HCT116 (cell line): ENCODE measurements around the gene EP300. TPM values are rescaled to one million over a fixed set of nuclear protein-coding genes. Genes with fewer than 3 reads are reported as not detected.

Source experiments
- ATAC-seq: fragments of 200-7000 bp; cut with Tn5 transposase; 2 replicates; pipeline ENCODE4 v1.9.1; 2020; ENCODE audit warnings: mild to moderate bottlenecking, moderate library complexity
- BruUV-seq: library from RNA; stranded (reverse); fragments of 400-500 nt; replicated peaks from 2 replicates; lab custom pipeline; 2021; lab: Mats Ljungman, UMichigan
- CTCF ChIA-PET: fragments of 300-600 bp; sonication (Branson Sonifier 250); formaldehyde crosslinking; loops from one replicate; lab custom pipeline; 2021; ENCODE audit warnings: antibody characterized with exemption; lab: Charles Lee
- POLR2A ChIA-PET: fragments of 300-600, 350-600 bp; sonication (Branson Sonifier 250); formaldehyde crosslinking; loops from one replicate; lab custom pipeline; 2021; ENCODE audit warnings: antibody characterized with exemption; lab: Charles Lee
- RAD21 ChIA-PET, 2 experiments: fragments of 300-600 bp; sonication (Branson Sonifier 250); formaldehyde crosslinking; loops; one replicate each; lab custom pipeline; 2023; ENCODE audit warnings: low total read pairs in 2 of 2; ENCODE audit not compliant: uncharacterized antibody in 2 of 2, unreplicated experiment in 2 of 2, low non-redundant PET in 1 of 2; lab: Charles Lee
- DNase-seq: peaks from one replicate; pipeline ENCODE4 v3.0.0-alpha.2; 2010; ENCODE audit warnings: low read depth, low spot score
- H2AFZ ChIP-seq: fragments of 200-600 bp; shearing (Covaris generic), sonication (generic); 2 replicates; pipeline ENCODE4 v1.6.1; 2017; ENCODE audit warnings: low read depth, mixed run types, mixed read lengths, antibody characterized with exemption, low read length; ENCODE audit not compliant: poor library complexity, severe bottlenecking
- H3K27ac ChIP-seq: 2 replicates; pipeline ENCODE4 v1.5.1; 2012; ENCODE audit warnings: low read depth, low read length
- H3K27me3 ChIP-seq: fragments of 200-600 bp; sonication (generic); 2 replicates; pipeline ENCODE4 v1.6.1; 2016; ENCODE audit warnings: mixed run types, low read length, mixed read lengths; ENCODE audit not compliant: insufficient read depth
- H3K36me3 ChIP-seq, 2 experiments: fragments of 200-500 bp in 1 of 2; fragments of 200-600 bp in 1 of 2; sonication (Bioruptor generic) in 1 of 2; sonication (generic) in 1 of 2; 2 replicates each; pipeline versions ENCODE4 v1.5.1 to v1.6.1; 2014 to 2016; ENCODE audit warnings: low read length in 2 of 2, inconsistent platforms in 1 of 2, mixed read lengths in 1 of 2, mixed run types in 1 of 2; ENCODE audit not compliant: insufficient read depth in 2 of 2, control insufficient read depth in 1 of 2
- H3K4me1 ChIP-seq, 2 experiments: fragments of 200-600 bp in 1 of 2; sonication (generic) in 1 of 2; 2 replicates each; pipeline versions ENCODE4 v1.5.1 to v1.6.1; 2012 to 2017; ENCODE audit warnings: low read length in 2 of 2, inconsistent platforms in 1 of 2, mild to moderate bottlenecking in 1 of 2, mixed read lengths in 1 of 2, mixed run types in 1 of 2, moderate library complexity in 1 of 2; ENCODE audit not compliant: insufficient read depth in 2 of 2, control insufficient read depth in 1 of 2
- H3K4me2 ChIP-seq: fragments of 200-600 bp; sonication (generic); 2 replicates; pipeline ENCODE4 v1.6.1; 2017; ENCODE audit warnings: mixed run types, low read length, mixed read lengths
- H3K4me3 ChIP-seq, 2 experiments: fragments of 200-600 bp in 1 of 2; sonication (generic) in 1 of 2; replicated peaks in 1 of 2; 2 replicates each; pipeline ENCODE4 v1.5.1; 2011 to 2016; ENCODE audit warnings: low read length in 2 of 2, control low read depth in 1 of 2, low read depth in 1 of 2, mild to moderate bottlenecking in 1 of 2, mixed read lengths in 1 of 2, mixed run types in 1 of 2
- H3K79me2 ChIP-seq: fragments of 200-600 bp; sonication (generic); 2 replicates; pipeline ENCODE4 v1.6.1; 2017; ENCODE audit warnings: mild to moderate bottlenecking, mixed run types, low read length, moderate library complexity, mixed read lengths; ENCODE audit not compliant: insufficient read depth
- H3K9ac ChIP-seq: fragments of 200-600 bp; sonication (generic); 2 replicates; pipeline ENCODE4 v1.6.1; 2016; ENCODE audit warnings: low read length, mixed read lengths
- H3K9me2 ChIP-seq: fragments of 200-600 bp; sonication (generic), shearing (Covaris generic); 2 replicates; pipeline ENCODE4 v1.6.1; 2017; ENCODE audit warnings: mixed run types, mild to moderate bottlenecking, moderate library complexity; ENCODE audit not compliant: insufficient read depth
- H3K9me3 ChIP-seq, 2 experiments: fragments of 200-500 bp in 1 of 2; fragments of 200-600 bp in 1 of 2; sonication (Bioruptor generic) in 1 of 2; sonication (generic) in 1 of 2; 2 replicates each; pipeline ENCODE4 v1.6.1; 2014 to 2017; ENCODE audit warnings: low read length in 2 of 2, mixed read lengths in 2 of 2, inconsistent platforms in 1 of 2, low read depth in 1 of 2, mild to moderate bottlenecking in 1 of 2, mixed run types in 1 of 2, moderate library complexity in 1 of 2; ENCODE audit not compliant: control insufficient read depth in 1 of 2, insufficient read depth in 1 of 2
- H4K20me1 ChIP-seq: fragments of 200-600 bp; sonication (generic), shearing (Covaris generic); 2 replicates; pipeline ENCODE4 v1.6.1; 2017; ENCODE audit warnings: mixed run types, mild to moderate bottlenecking, moderate library complexity; ENCODE audit not compliant: insufficient read depth
- CBX3 ChIP-seq: IDR thresholded peaks from 2 replicates; pipeline ENCODE4 v1.6.1; 2012; ENCODE audit warnings: low read depth
- CEBPB ChIP-seq: IDR thresholded peaks from 2 replicates; pipeline ENCODE4 v1.6.1; 2012; ENCODE audit warnings: low read depth
- ELF1 ChIP-seq: IDR thresholded peaks from 2 replicates; pipeline ENCODE4 v1.6.1; 2012; ENCODE audit warnings: low read depth, borderline replicate concordance
- FOSL1 ChIP-seq: IDR thresholded peaks from 2 replicates; pipeline ENCODE4 v1.6.1; 2012; ENCODE audit warnings: low read depth
- POLR2AphosphoS5 ChIP-seq: IDR thresholded peaks from 2 replicates; pipeline ENCODE4 v1.6.1; 2011; ENCODE audit warnings: mild to moderate bottlenecking, low read depth, low read length, moderate library complexity
- RAD21 ChIP-seq: IDR thresholded peaks from 2 replicates; pipeline ENCODE4 v1.6.1; 2012; ENCODE audit warnings: low read depth, mild to moderate bottlenecking
- SRF ChIP-seq: IDR thresholded peaks from 2 replicates; pipeline ENCODE4 v1.6.1; 2012; ENCODE audit warnings: low read depth
- YY1 ChIP-seq: IDR thresholded peaks from 2 replicates; pipeline ENCODE4 v1.6.1; 2011; ENCODE audit warnings: low read length, low read depth, moderate library complexity, mild to moderate bottlenecking; ENCODE audit not compliant: insufficient replicate concordance; ENCODE audit errors: extremely low read depth
- ZNF274 ChIP-seq: fragments of 200-500 bp; sonication (Bioruptor generic); IDR thresholded peaks from 2 replicates; pipeline ENCODE4 v1.6.1; 2014; ENCODE audit warnings: mild to moderate bottlenecking, low read depth, low read length, inconsistent platforms
- intact Hi-C: fragments of 100-400 bp; cut with micrococcal nuclease; formaldehyde crosslinking; loops from 2 replicates; pipeline ENCODE4 v1.10.0; 2022
- total RNA-seq: library from RNA; stranded (reverse); gene quantifications from one replicate; pipeline ENCODE4 v1.2.1, GENCODE V29; 2021; ENCODE audit not compliant: unreplicated experiment
- TF ChIP-seq, protein P1 (sequence below), 3 experiments: fragments of 200-600 bp in 1 of 3; sonication (generic) in 1 of 3; IDR thresholded peaks in 2 of 3; conservative IDR thresholded peaks in 1 of 3; 2 replicates each; pipeline ENCODE4 v1.5.1; 2012 to 2017; ENCODE audit warnings: low read depth in 2 of 3, low read length in 2 of 3, antibody characterized with exemption in 1 of 3, borderline replicate concordance in 1 of 3, control low read depth in 1 of 3, mild to moderate bottlenecking in 1 of 3, mixed read lengths in 1 of 3, mixed run types in 1 of 3, moderate library complexity in 1 of 3; ENCODE audit not compliant: insufficient read depth in 1 of 3
- TF ChIP-seq, protein P2 (sequence below): IDR thresholded peaks from 2 replicates; pipeline ENCODE4 v1.6.1; 2012
- TF ChIP-seq, protein P3 (sequence below): IDR thresholded peaks from 2 replicates; pipeline ENCODE4 v1.6.1; 2011; ENCODE audit warnings: mild to moderate bottlenecking, low read length, moderate library complexity; ENCODE audit not compliant: insufficient replicate concordance; ENCODE audit errors: extremely low read depth
- TF ChIP-seq, protein P4 (sequence below): IDR thresholded peaks from 2 replicates; pipeline ENCODE4 v1.6.1; 2012; ENCODE audit warnings: low read depth

Gene EP300
- total RNA-seq, 1 experiment from 2014 or later: 38.8 TPM

DNA sequence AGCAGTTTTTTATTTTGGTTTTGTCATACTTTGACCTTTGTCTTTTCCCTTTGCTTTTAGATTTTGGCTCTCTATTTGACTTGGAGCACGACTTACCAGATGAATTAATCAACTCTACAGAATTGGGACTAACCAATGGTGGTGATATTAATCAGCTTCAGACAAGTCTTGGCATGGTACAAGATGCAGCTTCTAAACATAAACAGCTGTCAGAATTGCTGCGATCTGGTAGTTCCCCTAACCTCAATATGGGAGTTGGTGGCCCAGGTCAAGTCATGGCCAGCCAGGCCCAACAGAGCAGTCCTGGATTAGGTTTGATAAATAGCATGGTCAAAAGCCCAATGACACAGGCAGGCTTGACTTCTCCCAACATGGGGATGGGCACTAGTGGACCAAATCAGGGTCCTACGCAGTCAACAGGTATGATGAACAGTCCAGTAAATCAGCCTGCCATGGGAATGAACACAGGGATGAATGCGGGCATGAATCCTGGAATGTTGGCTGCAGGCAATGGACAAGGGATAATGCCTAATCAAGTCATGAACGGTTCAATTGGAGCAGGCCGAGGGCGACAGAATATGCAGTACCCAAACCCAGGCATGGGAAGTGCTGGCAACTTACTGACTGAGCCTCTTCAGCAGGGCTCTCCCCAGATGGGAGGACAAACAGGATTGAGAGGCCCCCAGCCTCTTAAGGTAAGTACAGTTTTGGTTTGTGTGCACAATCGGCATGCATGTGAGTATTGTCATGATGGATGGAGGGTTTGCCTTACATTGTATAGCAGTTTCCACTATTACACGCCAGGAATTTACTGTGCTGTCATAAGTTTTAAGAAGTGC is 25.0 kb downstream of the EP300 start:
- no peak overlapping the region for H2AFZ ChIP-seq
- H4K20me1 ChIP-seq: peaks cover 7% of the 10 kb centered on the region; the same call in 1 of the 2 replicates
- no peak overlapping the region for H3K9ac ChIP-seq
- BruUV-seq: TSS peak; percentile 16
- peaks cover 98% of the 10 kb centered on the region for H3K79me2 ChIP-seq
- RAD21 ChIA-PET: no interaction called here
- DNase-seq: no peak
- POLR2A ChIA-PET: no interaction called here
- no peaks in the 10 kb centered on the region for H3K4me1 ChIP-seq
- no peak overlapping the region for H3K4me3 ChIP-seq
- no peak for ATAC-seq
- H3K4me2 ChIP-seq: no peak overlapping the region
- peaks cover 15% of the 10 kb centered on the region in 2 experiments; a peak in 3 of 4 replicates for H3K36me3 ChIP-seq
- H3K9me2 ChIP-seq: no peaks in the 10 kb centered on the region
- TF ChIP-seq SRF: no peak
- TF ChIP-seq FOSL1: no peak
- TF ChIP-seq YY1: no peak
- no peak for TF ChIP-seq ZNF274
- no peak for TF ChIP-seq CBX3
- TF ChIP-seq ELF1: no peak
- no peak for TF ChIP-seq CEBPB
- TF ChIP-seq, protein P1, sequence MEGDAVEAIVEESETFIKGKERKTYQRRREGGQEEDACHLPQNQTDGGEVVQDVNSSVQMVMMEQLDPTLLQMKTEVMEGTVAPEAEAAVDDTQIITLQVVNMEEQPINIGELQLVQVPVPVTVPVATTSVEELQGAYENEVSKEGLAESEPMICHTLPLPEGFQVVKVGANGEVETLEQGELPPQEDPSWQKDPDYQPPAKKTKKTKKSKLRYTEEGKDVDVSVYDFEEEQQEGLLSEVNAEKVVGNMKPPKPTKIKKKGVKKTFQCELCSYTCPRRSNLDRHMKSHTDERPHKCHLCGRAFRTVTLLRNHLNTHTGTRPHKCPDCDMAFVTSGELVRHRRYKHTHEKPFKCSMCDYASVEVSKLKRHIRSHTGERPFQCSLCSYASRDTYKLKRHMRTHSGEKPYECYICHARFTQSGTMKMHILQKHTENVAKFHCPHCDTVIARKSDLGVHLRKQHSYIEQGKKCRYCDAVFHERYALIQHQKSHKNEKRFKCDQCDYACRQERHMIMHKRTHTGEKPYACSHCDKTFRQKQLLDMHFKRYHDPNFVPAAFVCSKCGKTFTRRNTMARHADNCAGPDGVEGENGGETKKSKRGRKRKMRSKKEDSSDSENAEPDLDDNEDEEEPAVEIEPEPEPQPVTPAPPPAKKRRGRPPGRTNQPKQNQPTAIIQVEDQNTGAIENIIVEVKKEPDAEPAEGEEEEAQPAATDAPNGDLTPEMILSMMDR (IDR thresholded peaks at IDR 0.05 in 2 of 3, conservative IDR thresholded peaks at IDR 0.05 in 1 of 3; ENCODE audit: borderline replicate concordance in 1 of 3, insufficient read depth in 1 of 3, low read depth in 2 of 3, low read length in 2 of 3): no peak
- TF ChIP-seq, protein P2, sequence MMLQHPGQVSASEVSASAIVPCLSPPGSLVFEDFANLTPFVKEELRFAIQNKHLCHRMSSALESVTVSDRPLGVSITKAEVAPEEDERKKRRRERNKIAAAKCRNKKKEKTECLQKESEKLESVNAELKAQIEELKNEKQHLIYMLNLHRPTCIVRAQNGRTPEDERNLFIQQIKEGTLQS: no peak
- no peak for TF ChIP-seq POLR2AphosphoS5
- TF ChIP-seq, protein P3, sequence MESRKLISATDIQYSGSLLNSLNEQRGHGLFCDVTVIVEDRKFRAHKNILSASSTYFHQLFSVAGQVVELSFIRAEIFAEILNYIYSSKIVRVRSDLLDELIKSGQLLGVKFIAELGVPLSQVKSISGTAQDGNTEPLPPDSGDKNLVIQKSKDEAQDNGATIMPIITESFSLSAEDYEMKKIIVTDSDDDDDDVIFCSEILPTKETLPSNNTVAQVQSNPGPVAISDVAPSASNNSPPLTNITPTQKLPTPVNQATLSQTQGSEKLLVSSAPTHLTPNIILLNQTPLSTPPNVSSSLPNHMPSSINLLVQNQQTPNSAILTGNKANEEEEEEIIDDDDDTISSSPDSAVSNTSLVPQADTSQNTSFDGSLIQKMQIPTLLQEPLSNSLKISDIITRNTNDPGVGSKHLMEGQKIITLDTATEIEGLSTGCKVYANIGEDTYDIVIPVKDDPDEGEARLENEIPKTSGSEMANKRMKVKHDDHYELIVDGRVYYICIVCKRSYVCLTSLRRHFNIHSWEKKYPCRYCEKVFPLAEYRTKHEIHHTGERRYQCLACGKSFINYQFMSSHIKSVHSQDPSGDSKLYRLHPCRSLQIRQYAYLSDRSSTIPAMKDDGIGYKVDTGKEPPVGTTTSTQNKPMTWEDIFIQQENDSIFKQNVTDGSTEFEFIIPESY: no peak
- TF ChIP-seq, protein P4, sequence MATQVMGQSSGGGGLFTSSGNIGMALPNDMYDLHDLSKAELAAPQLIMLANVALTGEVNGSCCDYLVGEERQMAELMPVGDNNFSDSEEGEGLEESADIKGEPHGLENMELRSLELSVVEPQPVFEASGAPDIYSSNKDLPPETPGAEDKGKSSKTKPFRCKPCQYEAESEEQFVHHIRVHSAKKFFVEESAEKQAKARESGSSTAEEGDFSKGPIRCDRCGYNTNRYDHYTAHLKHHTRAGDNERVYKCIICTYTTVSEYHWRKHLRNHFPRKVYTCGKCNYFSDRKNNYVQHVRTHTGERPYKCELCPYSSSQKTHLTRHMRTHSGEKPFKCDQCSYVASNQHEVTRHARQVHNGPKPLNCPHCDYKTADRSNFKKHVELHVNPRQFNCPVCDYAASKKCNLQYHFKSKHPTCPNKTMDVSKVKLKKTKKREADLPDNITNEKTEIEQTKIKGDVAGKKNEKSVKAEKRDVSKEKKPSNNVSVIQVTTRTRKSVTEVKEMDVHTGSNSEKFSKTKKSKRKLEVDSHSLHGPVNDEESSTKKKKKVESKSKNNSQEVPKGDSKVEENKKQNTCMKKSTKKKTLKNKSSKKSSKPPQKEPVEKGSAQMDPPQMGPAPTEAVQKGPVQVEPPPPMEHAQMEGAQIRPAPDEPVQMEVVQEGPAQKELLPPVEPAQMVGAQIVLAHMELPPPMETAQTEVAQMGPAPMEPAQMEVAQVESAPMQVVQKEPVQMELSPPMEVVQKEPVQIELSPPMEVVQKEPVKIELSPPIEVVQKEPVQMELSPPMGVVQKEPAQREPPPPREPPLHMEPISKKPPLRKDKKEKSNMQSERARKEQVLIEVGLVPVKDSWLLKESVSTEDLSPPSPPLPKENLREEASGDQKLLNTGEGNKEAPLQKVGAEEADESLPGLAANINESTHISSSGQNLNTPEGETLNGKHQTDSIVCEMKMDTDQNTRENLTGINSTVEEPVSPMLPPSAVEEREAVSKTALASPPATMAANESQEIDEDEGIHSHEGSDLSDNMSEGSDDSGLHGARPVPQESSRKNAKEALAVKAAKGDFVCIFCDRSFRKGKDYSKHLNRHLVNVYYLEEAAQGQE: no peak
- no peak for TF ChIP-seq RAD21
- H3K27me3 ChIP-seq: no peaks in the 10 kb centered on the region
- intact Hi-C loops: no loop called here
- CTCF ChIA-PET: interaction anchor here (0.5 kb wide), 1 partner anchor 196 kb away, joined by 3 read pairs; no protein-coding TSS in a partner anchor
- H3K27ac ChIP-seq: no peak overlapping the region
- H3K9me3 ChIP-seq: no peaks in the 10 kb centered on the region
